ENCODE results near the gene EZR. TPM values are rescaled to one million over a fixed set of nuclear protein-coding genes. Genes with fewer than 3 reads are reported as not detected.

The EZR gene
- total RNA-seq, 2 experiments from 2014 or later, result 268 to 415 TPM

GRCh38 chr6:158772851-158773371 lies 46.3 kb downstream of the EZR start:
- Histone ChIP-seq H3K36me3 (ENCODE audit: insufficient read depth, low read length) (peaks cover 100% of the 10 kb centered on the region), H3K4me1 (ENCODE audit: insufficient read depth, low read length, poor library complexity, severe bottlenecking) (no peaks in the 10 kb centered on the region), H3K9me2 (ENCODE audit: insufficient read depth, low read length) (no peaks in the 10 kb centered on the region), H3K4me3 (ENCODE audit: low read depth, low read length, poor library complexity, severe bottlenecking) (no peak overlapping the region), H3K27ac (ENCODE audit: low read depth, low read length, poor library complexity, severe bottlenecking) (no peak overlapping the region), H4K20me1 (ENCODE audit: insufficient read depth, low read length) (no peaks in the 10 kb centered on the region; the same call in 1 of the 2 replicates), H3K79me2 (ENCODE audit: insufficient read depth, low read depth, low read length) (peaks cover 20% of the 10 kb centered on the region; the same call in 1 of the 2 replicates), H3K9me3 (ENCODE audit: low read length) (no peaks in the 10 kb centered on the region), H3K4me2 (ENCODE audit: low read length) (no peak overlapping the region), H2AFZ (ENCODE audit: low read length) (no peak overlapping the region)
- TF ChIP-seq CTCF (conservative IDR thresholded peaks at IDR 0.05; ENCODE audit: low read length) (no peak), EZH2phosphoT487 (IDR thresholded peaks at IDR 0.05; ENCODE audit: borderline replicate concordance, low read depth, low read length) (no peak)
- no peak for DNase-seq (ENCODE audit: low spot score)
- no TSS peak for BruUV-seq (replicated peaks)
- intact Hi-C loops (cut with micrococcal nuclease; ENCODE audit: unreplicated experiment), result no loop called here
- ChIA-PET CTCF (ENCODE audit: unreplicated experiment) (no interaction called here), POLR2A (interaction anchor here (0.6 kb wide), 1 partner anchor 1976 kb away, joined by 3 read pairs; no protein-coding TSS in a partner anchor)

GRCh38 chr6:158772172-158772571 lies 47.0 kb downstream of the EZR start:
- Histone ChIP-seq H3K9me3 (ENCODE audit: low read length) (no peaks in the 10 kb centered on the region), H2AFZ (ENCODE audit: low read length) (no peak overlapping the region), H3K9me2 (ENCODE audit: insufficient read depth, low read length) (no peaks in the 10 kb centered on the region), H3K79me2 (ENCODE audit: insufficient read depth, low read depth, low read length) (peaks cover 13% of the 10 kb centered on the region; the same call in 1 of the 2 replicates), H4K20me1 (ENCODE audit: insufficient read depth, low read length) (no peaks in the 10 kb centered on the region; the same call in 1 of the 2 replicates), H3K27ac (ENCODE audit: low read depth, low read length, poor library complexity, severe bottlenecking) (no peak overlapping the region), H3K4me3 (ENCODE audit: low read depth, low read length, poor library complexity, severe bottlenecking) (no peak overlapping the region), H3K4me1 (ENCODE audit: insufficient read depth, low read length, poor library complexity, severe bottlenecking) (no peaks in the 10 kb centered on the region), H3K4me2 (ENCODE audit: low read length) (no peak overlapping the region), H3K36me3 (ENCODE audit: insufficient read depth, low read length) (peaks cover 100% of the 10 kb centered on the region)
- no TSS peak for BruUV-seq (replicated peaks)
- POLR2A ChIA-PET, result no interaction called here
- TF ChIP-seq CTCF (conservative IDR thresholded peaks at IDR 0.05; ENCODE audit: low read length) (no peak), EZH2phosphoT487 (IDR thresholded peaks at IDR 0.05; ENCODE audit: borderline replicate concordance, low read depth, low read length) (no peak)
- DNase-seq (ENCODE audit: low spot score), result no peak
- intact Hi-C loops (cut with micrococcal nuclease; ENCODE audit: unreplicated experiment), result no loop called here
- CTCF ChIA-PET (ENCODE audit: unreplicated experiment), result no interaction called here

GRCh38 chr6:158771399-158772152 lies 47.6 kb downstream of the EZR start:
- DNase-seq (ENCODE audit: low spot score), result no peak
- H3K9me2 ChIP-seq (ENCODE audit: insufficient read depth, low read length), result no peaks in the 10 kb centered on the region
- intact Hi-C loops (cut with micrococcal nuclease; ENCODE audit: unreplicated experiment), result no loop called here
- no peaks in the 10 kb centered on the region for H3K9me3 ChIP-seq (ENCODE audit: low read length)
- TF ChIP-seq CTCF (conservative IDR thresholded peaks at IDR 0.05; ENCODE audit: low read length) (no peak), EZH2phosphoT487 (IDR thresholded peaks at IDR 0.05; ENCODE audit: borderline replicate concordance, low read depth, low read length) (no peak)
- no peak overlapping the region for H2AFZ ChIP-seq (ENCODE audit: low read length)
- ChIA-PET CTCF (ENCODE audit: unreplicated experiment) (no interaction called here), POLR2A (interaction anchor here (0.6 to 1.7 kb wide), 2 partner anchors 18 kb away, joined by 3 to 4 read pairs; no protein-coding TSS in a partner anchor)
- no peak overlapping the region for H3K4me2 ChIP-seq (ENCODE audit: low read length)
- H4K20me1 ChIP-seq (ENCODE audit: insufficient read depth, low read length), result no peaks in the 10 kb centered on the region; the same call in 1 of the 2 replicates
- H3K79me2 ChIP-seq (ENCODE audit: insufficient read depth, low read depth, low read length), result peaks cover 9% of the 10 kb centered on the region; the same call in 1 of the 2 replicates
- H3K27ac ChIP-seq (ENCODE audit: low read depth, low read length, poor library complexity, severe bottlenecking), result no peak overlapping the region
- peaks cover 100% of the 10 kb centered on the region for H3K36me3 ChIP-seq (ENCODE audit: insufficient read depth, low read length)
- no TSS peak for BruUV-seq (replicated peaks)
- no peak overlapping the region for H3K4me3 ChIP-seq (ENCODE audit: low read depth, low read length, poor library complexity, severe bottlenecking)
- no peaks in the 10 kb centered on the region for H3K4me1 ChIP-seq (ENCODE audit: insufficient read depth, low read length, poor library complexity, severe bottlenecking)

All from OCI-LY7 (cell line).